GM11168 (cell line): ENCODE measurements around the gene MMAB.

Source experiments
- in situ Hi-C: fragments of 300-500 bp; cut with MboI; formaldehyde crosslinking; loops from one replicate; pipeline ENCODE4 v1.12.0; 2022; ENCODE audit warnings: low sequenced_read_pairs; ENCODE audit not compliant: unreplicated experiment

Gene MMAB

GRCh38 chr12:109524466-109525278 is 48.6 kb downstream of the MMAB start:
- in situ Hi-C loops: no loop called here

- in situ Hi-C loops: no loop called here
Measured at GRCh38 chr12:109523504-109523903, 49.8 kb downstream of the MMAB start.

GRCh38 chr12:109523071-109523470 is 50.2 kb downstream of the MMAB start:
- in situ Hi-C loops: no loop called here

- in situ Hi-C loops: no loop called here
Measured at GRCh38 chr12:109521831-109522230, 51.5 kb downstream of the MMAB start.

DNA sequence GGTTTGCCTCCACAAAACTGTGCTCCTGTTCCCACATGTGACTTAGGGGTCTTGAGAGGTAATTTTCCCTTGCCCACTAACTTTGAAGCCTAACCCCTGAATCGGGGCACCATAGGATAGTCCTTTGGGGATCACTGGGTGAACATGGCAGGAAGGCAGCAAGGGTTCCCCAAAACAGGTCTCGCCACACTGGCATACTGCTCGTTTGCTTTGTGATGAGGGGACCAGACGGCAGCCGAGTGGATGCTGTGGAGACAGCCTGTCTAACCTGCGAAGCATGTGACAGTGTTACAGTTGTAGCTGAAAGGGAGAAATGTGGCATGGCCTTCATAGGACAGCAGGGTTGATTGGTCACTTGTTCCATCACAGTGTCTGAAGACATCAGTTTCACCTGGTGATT is 53.5 kb downstream of the MMAB start:
- in situ Hi-C loops: no loop called here

GRCh38 chr12:109518820-109519665 is 54.3 kb downstream of the MMAB start:
- in situ Hi-C loops: no loop called here

DNA sequence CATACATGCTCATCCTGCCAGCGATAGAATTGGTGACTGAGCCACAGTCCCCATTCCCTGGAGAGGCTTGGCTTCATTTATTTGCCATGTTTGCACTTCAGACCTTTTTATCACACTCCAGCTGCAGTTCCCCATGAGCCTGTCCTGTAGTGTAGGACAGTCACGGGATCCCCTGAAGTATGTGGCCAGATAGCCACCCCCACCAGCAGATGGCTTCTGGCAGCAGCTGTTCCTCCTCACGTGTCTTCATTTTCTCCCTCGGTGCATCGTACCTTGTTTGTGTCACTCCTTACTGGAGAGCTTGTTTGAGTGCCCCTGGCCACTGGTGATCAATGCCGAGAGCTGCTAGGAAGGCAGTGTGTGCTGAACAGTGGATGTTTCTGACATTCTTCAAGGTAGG is 55.7 kb downstream of the MMAB start:
- in situ Hi-C loops: no loop called here

- in situ Hi-C loops: no loop called here
Measured at GRCh38 chr12:109513977-109514376, 59.3 kb downstream of the MMAB start.

DNA sequence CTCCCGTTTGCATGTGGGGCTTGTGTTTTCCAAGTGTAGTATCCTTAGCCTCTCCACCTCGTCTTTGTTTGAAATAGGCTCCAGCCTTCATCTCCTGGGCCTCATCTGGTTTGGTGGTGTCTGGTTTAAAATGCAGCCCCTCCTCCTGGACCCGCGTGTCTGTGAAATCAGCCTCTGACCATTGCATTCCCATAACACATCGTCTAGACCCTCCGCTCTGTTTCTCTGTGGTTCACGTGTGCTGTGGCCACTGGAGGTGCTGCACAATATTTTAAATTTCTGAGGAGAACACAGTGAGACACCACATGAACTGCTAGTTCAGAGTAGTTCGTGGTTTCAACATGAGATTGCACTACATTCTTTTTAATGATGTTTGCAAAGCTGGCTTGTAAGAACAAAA is 60.3 kb downstream of the MMAB start:
- in situ Hi-C loops: no loop called here

DNA sequence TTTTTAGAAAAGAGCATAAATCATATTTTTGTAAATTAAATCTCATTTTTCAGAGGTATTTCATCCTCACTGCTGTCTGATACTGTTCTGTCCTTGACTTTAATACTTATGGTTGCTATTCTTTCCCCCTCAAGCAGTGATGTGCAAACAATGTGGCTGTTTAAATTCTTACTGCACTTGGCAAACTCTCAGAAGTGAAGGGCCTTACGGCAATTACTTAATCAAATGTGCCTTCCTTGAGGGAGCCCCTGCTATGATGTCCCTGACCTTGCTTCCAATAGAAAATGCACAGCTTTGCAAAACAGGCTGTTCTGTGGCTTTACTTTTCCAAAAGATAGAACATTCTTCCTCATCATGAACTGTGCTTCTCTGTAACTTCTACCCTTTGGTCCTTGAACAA is 60.7 kb downstream of the MMAB start:
- in situ Hi-C loops: no loop called here

DNA sequence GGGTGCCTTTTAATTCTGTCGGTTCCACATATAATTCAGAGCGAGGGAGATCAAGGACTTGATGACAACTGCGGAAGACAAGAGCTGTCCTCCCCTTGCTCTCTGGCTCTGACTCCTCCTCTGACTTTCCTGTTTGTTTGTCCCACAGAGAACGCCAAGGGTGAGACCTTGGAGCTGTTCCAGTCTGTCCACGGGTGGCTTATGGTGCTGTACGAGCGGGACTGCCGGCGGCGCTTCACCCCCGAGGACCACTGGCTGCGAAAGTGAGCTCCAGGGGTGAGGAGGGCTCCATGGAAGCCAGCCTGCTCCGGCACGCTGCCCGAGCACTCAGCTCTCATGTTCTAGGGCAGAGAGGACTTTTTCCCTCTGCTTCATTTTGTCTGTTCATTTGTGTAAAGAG is 63.1 kb downstream of the MMAB start:
- in situ Hi-C loops: no loop called here

GRCh38 chr12:109504068-109504467 is 69.2 kb downstream of the MMAB start:
- in situ Hi-C loops: no loop called here
